ENCODE data around the gene PFKP.

DNA sequence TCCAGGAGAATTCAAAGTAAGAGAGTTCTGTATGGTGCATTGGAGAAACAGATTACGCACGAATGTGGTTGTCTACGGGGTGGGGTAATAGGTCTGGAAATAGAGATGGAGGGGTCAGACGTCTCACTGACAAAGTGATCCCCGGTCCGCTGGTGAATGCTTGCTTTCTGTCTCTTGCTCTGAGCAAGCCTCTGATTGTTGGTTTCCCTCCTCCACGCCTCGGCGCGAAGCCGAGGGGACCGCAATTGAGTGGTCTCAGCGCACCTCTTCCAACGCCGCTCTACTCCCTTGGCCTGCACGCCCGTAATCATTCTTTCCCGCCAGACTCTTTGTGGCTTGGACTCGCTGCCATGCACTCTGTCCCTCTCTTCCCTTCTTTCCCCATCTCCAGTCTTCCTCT is 46.5 kb upstream of the PFKP start:
- TF ChIP-seq, protein P1, sequence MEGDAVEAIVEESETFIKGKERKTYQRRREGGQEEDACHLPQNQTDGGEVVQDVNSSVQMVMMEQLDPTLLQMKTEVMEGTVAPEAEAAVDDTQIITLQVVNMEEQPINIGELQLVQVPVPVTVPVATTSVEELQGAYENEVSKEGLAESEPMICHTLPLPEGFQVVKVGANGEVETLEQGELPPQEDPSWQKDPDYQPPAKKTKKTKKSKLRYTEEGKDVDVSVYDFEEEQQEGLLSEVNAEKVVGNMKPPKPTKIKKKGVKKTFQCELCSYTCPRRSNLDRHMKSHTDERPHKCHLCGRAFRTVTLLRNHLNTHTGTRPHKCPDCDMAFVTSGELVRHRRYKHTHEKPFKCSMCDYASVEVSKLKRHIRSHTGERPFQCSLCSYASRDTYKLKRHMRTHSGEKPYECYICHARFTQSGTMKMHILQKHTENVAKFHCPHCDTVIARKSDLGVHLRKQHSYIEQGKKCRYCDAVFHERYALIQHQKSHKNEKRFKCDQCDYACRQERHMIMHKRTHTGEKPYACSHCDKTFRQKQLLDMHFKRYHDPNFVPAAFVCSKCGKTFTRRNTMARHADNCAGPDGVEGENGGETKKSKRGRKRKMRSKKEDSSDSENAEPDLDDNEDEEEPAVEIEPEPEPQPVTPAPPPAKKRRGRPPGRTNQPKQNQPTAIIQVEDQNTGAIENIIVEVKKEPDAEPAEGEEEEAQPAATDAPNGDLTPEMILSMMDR (IDR thresholded peaks at IDR 0.05; ENCODE audit: low read length) = no peak
- no peak for TF ChIP-seq EZH2 (optimal IDR thresholded peaks at IDR 0.05; ENCODE audit: low read depth, low read length)

All from MM.1S (cell line).